GM12892 (cell line): ENCODE measurements around the gene PLEKHA5.

ENCODE experiments used
- POLR2A ChIP-seq: IDR thresholded peaks from 2 replicates; pipeline ENCODE4 v1.6.1; 2011; ENCODE audit warnings: low read depth, low read length, control low read depth
- POLR2AphosphoS5 ChIP-seq: IDR thresholded peaks from 2 replicates; pipeline ENCODE4 v1.6.1; 2011; ENCODE audit warnings: low read depth, low read length, control low read depth
- TAF1 ChIP-seq: IDR thresholded peaks from 2 replicates; pipeline ENCODE4 v1.6.1; 2011; ENCODE audit warnings: low read depth, mild to moderate bottlenecking, control low read depth, low read length, borderline replicate concordance

DNA sequence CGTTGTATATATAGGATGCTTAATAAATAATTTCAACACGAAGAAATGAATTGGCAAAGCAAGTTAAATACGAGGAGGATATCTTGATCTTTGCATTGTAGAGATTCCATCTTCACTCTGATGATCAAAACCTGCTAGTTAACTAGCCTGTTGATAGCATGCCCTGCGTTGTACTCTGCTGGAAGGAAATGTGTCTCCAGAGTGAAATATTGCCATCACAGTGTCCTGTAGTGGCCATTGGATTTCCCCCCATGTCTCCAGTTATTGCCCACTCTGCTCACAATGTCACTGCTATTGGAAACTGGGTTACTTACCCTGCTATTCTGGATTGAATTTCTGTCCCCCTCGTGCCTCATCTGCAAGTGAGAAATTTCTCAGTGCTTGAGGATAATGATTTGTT is 109.6 kb downstream of the PLEKHA5 start:
- no peak for TF ChIP-seq TAF1
- no peak for TF ChIP-seq POLR2A
- no peak for TF ChIP-seq POLR2AphosphoS5
